Measurements from ENCODE around the gene LYZL1. TPM values are rescaled to one million over a fixed set of nuclear protein-coding genes. Genes with fewer than 3 reads are reported as not detected.
"Not testable (repeated sequence)": the region's sequence is repeated elsewhere in the genome, so short reads cannot be mapped to it uniquely, and the experiment has no call there.

The LYZL1 gene
- not detected for polyA plus RNA-seq (2013, experiment 1 of 2)
- not detected for polyA plus RNA-seq (2013, experiment 2 of 2)

DNA sequence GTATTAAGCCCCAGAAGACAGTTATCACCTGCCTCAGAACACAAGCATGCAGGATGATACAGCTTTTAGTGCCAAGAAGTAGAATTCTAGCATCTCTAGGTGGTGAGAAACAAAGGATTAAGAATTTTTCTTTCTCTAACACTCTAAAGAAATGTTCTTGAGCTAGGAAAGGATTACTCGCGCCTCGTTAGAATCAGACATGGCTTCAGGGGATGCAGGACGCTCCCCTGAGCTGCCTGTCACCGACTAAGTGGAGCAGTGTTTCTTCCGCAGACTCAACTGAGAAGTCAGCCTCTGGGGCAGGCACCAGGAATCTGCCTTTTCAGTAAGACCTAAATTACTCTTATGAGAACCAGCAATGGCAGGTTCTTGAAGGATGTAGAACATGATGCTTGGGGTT is at the start of gene LYZL1:
TSS of gene LYZL1 (plus strand) at position 165 of the 400 bp plus-strand sequence. CDS start 2,798 bp downstream, outside the sequence.
- H2AFZ ChIP-seq (ENCODE audit: low read length); H4K91ac ChIP-seq (ENCODE audit: low read depth, low read length, poor library complexity); H4K8ac ChIP-seq (ENCODE audit: low read depth, low read length); H3K4me1 ChIP-seq (ENCODE audit: control insufficient read depth in 2 of 2, insufficient read depth in 1 of 2, low read depth in 1 of 2, low read length in 2 of 2); H3K27me3 ChIP-seq (ENCODE audit: control insufficient read depth in 3 of 3, insufficient read depth in 3 of 3, low read depth in 1 of 3, low read length in 3 of 3); H3K4ac ChIP-seq (ENCODE audit: low read length); H2BK120ac ChIP-seq (ENCODE audit: low read depth, low read length); H3K23ac ChIP-seq (ENCODE audit: low read depth, low read length, poor library complexity); H3K18ac ChIP-seq (ENCODE audit: low read length); H2BK15ac ChIP-seq (ENCODE audit: low read length); H3K79me1 ChIP-seq (ENCODE audit: low read depth, low read length); H3K9me3 ChIP-seq (replicated peaks in 1 of 2; ENCODE audit: control insufficient read depth in 2 of 2, insufficient read depth in 1 of 2, low read depth in 1 of 2, low read length in 2 of 2); H2AK5ac ChIP-seq (ENCODE audit: low read depth, low read length); H3K9ac ChIP-seq (ENCODE audit: low read depth, low read length, poor library complexity); H3K36me3 ChIP-seq (replicated peaks in 1 of 2; ENCODE audit: control insufficient read depth in 2 of 2, insufficient read depth in 2 of 2, low read length in 2 of 2); H3K4me3 ChIP-seq (ENCODE audit: low read length in 2 of 2); H3K27ac ChIP-seq (replicated peaks; ENCODE audit: low read length); H3K14ac ChIP-seq (ENCODE audit: low read length); H3K4me2 ChIP-seq (ENCODE audit: insufficient read depth, low read length, poor library complexity, severe bottlenecking); H2BK5ac ChIP-seq (ENCODE audit: low read length); H2BK12ac ChIP-seq (ENCODE audit: low read length): not testable (repeated sequence)
- WGBS, 2 donors (ENCODE audit: extremely low coverage in 2 of 2, insufficient read length in 2 of 2, insufficient replicate concordance in 1 of 2), result no CpG with 5 or more reads among the region's 6 CpGs
- DNase-seq (ENCODE audit: low spot score), result peak; percentile 14

DNA sequence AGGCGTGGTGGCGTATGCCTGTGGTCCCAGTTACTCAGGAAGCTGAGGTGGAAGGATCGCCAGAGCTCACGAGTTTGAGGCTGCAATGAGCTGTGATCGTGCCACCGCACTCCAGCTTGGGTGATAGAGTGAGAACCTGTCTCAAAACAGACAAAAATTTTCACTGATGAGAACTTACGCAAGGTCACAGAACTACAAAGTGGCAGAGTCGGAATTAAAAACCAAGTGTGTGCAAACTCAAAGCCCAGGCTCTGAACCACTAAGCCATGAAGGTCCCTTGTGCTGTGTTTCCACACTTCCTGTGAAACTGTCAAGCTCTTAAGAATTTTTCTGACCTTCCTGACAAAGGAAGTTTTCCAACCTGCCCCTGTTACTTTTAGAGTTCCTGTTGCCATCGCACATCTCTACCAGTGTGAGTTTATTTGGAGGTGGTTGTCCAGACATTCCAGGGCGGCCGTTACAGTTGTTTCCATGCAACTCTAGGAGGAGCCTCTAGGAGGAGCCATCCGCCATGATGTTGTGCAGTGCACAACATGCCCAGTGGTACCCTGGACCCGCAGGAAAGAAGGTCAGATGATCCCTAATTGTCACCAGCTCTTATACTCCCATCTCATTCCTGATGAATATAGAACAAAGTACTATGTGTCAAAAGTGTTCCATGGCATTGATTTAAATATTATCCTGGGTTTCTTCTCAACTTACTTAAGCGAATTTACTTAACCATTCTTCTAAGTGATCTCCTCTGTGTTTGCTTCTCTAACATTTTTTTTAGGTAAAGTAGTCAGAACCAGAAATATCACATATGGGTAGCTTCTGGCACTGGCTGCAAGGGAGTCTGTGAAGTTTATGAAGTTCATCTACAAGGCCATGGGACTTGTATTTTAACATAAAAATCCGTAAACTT is 49.0 kb upstream of the LYZL1 start:
- Histone ChIP-seq H3K23ac (ENCODE audit: low read depth, low read length, poor library complexity) (no peak overlapping the region), H3K14ac (ENCODE audit: low read length) (no peak overlapping the region), H4K91ac (ENCODE audit: low read depth, low read length, poor library complexity) (no peak overlapping the region), H3K4ac (ENCODE audit: low read length) (no peak overlapping the region), H2AK5ac (ENCODE audit: low read depth, low read length) (no peak overlapping the region), H3K36me3 (replicated peaks in 1 of 2; ENCODE audit: control insufficient read depth in 2 of 2, insufficient read depth in 2 of 2, low read length in 2 of 2) (no peaks in the 10 kb centered on the region), H4K8ac (ENCODE audit: low read depth, low read length) (no peak overlapping the region), H3K79me1 (ENCODE audit: low read depth, low read length) (no peaks in the 10 kb centered on the region), H2BK120ac (ENCODE audit: low read depth, low read length) (no peak overlapping the region), H3K9ac (ENCODE audit: low read depth, low read length, poor library complexity) (no peak overlapping the region), H3K9me3 (replicated peaks in 1 of 2; ENCODE audit: control insufficient read depth in 2 of 2, insufficient read depth in 1 of 2, low read depth in 1 of 2, low read length in 2 of 2) (no peaks in the 10 kb centered on the region), H3K4me2 (ENCODE audit: insufficient read depth, low read length, poor library complexity, severe bottlenecking) (no peak overlapping the region), H2BK12ac (ENCODE audit: low read length) (no peak overlapping the region), H3K18ac (ENCODE audit: low read length) (peak overlapping the region; percentile 17), H3K27me3 (ENCODE audit: control insufficient read depth in 3 of 3, insufficient read depth in 3 of 3, low read depth in 1 of 3, low read length in 3 of 3) (no peaks in the 10 kb centered on the region), H3K4me3 (ENCODE audit: low read length in 2 of 2) (no peak overlapping the region), H2BK15ac (ENCODE audit: low read length) (no peak overlapping the region), H2BK5ac (ENCODE audit: low read length) (no peak overlapping the region), H2AFZ (ENCODE audit: low read length) (no peak overlapping the region), H3K27ac (replicated peaks; ENCODE audit: low read length) (no peak overlapping the region), H3K4me1 (ENCODE audit: control insufficient read depth in 2 of 2, insufficient read depth in 1 of 2, low read depth in 1 of 2, low read length in 2 of 2) (peaks cover 0 to 4% of the 10 kb centered on the region in 2 donors)
- WGBS, 2 donors (ENCODE audit: extremely low coverage in 2 of 2, insufficient read length in 2 of 2, insufficient replicate concordance in 1 of 2), result no CpG with 5 or more reads among the region's 15 CpGs
- no peak for DNase-seq (ENCODE audit: low spot score)

DNA sequence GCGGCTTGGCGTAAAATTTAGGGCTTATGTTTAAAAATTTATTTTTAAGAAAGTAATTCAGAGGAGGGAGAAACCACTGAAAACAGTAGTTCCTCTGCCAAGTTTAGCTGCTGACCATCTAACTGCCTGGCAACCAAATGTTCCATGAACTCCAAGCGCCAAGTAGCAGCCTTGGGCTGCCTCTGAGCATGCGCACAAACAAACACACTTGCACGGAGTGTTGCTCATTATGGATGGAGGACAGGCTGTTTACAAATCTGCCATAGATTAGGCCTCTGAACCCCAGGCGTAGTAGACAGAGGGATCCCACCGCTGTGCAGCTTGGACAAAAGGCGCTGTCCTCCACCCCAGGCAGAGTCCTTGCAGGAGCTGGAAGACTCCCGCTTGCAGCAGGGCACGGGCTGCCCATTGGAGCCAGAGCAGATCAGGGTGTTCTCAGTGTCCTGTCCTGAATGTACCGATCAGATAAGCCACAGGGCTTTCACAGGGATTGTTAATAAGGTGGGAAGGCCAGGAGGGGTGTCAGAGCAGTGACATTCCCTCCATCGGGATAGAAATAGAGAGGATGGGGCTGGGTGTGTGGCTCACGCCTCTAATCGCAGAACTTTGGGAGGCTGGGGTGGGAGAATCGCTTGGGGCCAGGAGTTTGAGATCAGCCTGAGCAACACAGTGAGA is 47.7 kb upstream of the LYZL1 start:
- H3K4me1 ChIP-seq (ENCODE audit: control insufficient read depth in 2 of 2, insufficient read depth in 1 of 2, low read depth in 1 of 2, low read length in 2 of 2), result peaks cover 0 to 4% of the 10 kb centered on the region in 2 donors
- H3K36me3 ChIP-seq (replicated peaks in 1 of 2; ENCODE audit: control insufficient read depth in 2 of 2, insufficient read depth in 2 of 2, low read length in 2 of 2), result no peaks in the 10 kb centered on the region
- no peak overlapping the region for H3K14ac ChIP-seq (ENCODE audit: low read length)

DNA sequence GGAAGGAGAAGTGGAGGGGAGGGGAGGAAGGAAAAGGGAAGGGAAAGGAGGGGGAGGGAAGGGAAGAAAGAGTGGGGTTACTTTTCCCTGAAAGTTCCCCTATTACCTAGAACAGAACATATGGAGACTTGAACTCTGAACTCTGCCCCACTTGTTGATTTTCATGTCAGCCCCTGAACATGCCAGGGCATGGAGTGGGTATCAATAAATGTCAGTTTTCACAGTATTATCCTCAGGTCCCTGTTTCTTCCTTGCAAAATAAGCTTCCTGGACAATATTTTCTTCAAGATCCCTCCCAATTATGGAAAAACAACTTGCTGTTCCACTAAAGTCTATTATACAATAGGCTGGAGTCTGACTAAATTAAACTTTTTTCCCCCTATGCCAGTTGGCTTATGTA is 46.9 kb upstream of the LYZL1 start:
- Histone ChIP-seq H3K4me2 (ENCODE audit: insufficient read depth, low read length, poor library complexity, severe bottlenecking) (no peak overlapping the region), H2AK5ac (ENCODE audit: low read depth, low read length) (no peak overlapping the region), H2BK120ac (ENCODE audit: low read depth, low read length) (no peak overlapping the region), H3K27ac (replicated peaks; ENCODE audit: low read length) (no peak overlapping the region), H3K4ac (ENCODE audit: low read length) (no peak overlapping the region), H3K23ac (ENCODE audit: low read depth, low read length, poor library complexity) (no peak overlapping the region), H3K4me1 (ENCODE audit: control insufficient read depth in 2 of 2, insufficient read depth in 1 of 2, low read depth in 1 of 2, low read length in 2 of 2) (peaks cover 0 to 4% of the 10 kb centered on the region in 2 donors), H3K14ac (ENCODE audit: low read length) (no peak overlapping the region), H2BK5ac (ENCODE audit: low read length) (no peak overlapping the region), H3K27me3 (ENCODE audit: control insufficient read depth in 3 of 3, insufficient read depth in 3 of 3, low read depth in 1 of 3, low read length in 3 of 3) (no peaks in the 10 kb centered on the region), H3K4me3 (ENCODE audit: low read length in 2 of 2) (no peak overlapping the region), H2AFZ (ENCODE audit: low read length) (no peak overlapping the region), H3K9me3 (replicated peaks in 1 of 2; ENCODE audit: control insufficient read depth in 2 of 2, insufficient read depth in 1 of 2, low read depth in 1 of 2, low read length in 2 of 2) (no peaks in the 10 kb centered on the region), H2BK12ac (ENCODE audit: low read length) (no peak overlapping the region), H3K18ac (ENCODE audit: low read length) (no peak overlapping the region), H4K8ac (ENCODE audit: low read depth, low read length) (no peak overlapping the region), H3K36me3 (replicated peaks in 1 of 2; ENCODE audit: control insufficient read depth in 2 of 2, insufficient read depth in 2 of 2, low read length in 2 of 2) (no peaks in the 10 kb centered on the region), H3K79me1 (ENCODE audit: low read depth, low read length) (no peaks in the 10 kb centered on the region), H2BK15ac (ENCODE audit: low read length) (no peak overlapping the region), H4K91ac (ENCODE audit: low read depth, low read length, poor library complexity) (no peak overlapping the region), H3K9ac (ENCODE audit: low read depth, low read length, poor library complexity) (no peak overlapping the region)
- DNase-seq (ENCODE audit: low spot score), result no peak

More for the DNA sequence above, 47.7 kb upstream of the LYZL1 start:
- Histone ChIP-seq H2BK12ac (ENCODE audit: low read length) (no peak overlapping the region), H3K27ac (replicated peaks; ENCODE audit: low read length) (no peak overlapping the region), H4K91ac (ENCODE audit: low read depth, low read length, poor library complexity) (no peak overlapping the region), H4K8ac (ENCODE audit: low read depth, low read length) (no peak overlapping the region), H2AFZ (ENCODE audit: low read length) (no peak overlapping the region), H3K18ac (ENCODE audit: low read length) (peak overlapping the region; percentile 74), H3K9ac (ENCODE audit: low read depth, low read length, poor library complexity) (no peak overlapping the region), H3K4me2 (ENCODE audit: insufficient read depth, low read length, poor library complexity, severe bottlenecking) (no peak overlapping the region), H3K4ac (ENCODE audit: low read length) (no peak overlapping the region), H3K4me3 (ENCODE audit: low read length in 2 of 2) (peak overlapping the region in 1 of 2 donors; percentile 49), H2BK5ac (ENCODE audit: low read length) (no peak overlapping the region), H2BK120ac (ENCODE audit: low read depth, low read length) (peak overlapping the region; percentile 16), H3K79me1 (ENCODE audit: low read depth, low read length) (no peaks in the 10 kb centered on the region), H3K23ac (ENCODE audit: low read depth, low read length, poor library complexity) (no peak overlapping the region), H3K27me3 (ENCODE audit: control insufficient read depth in 3 of 3, insufficient read depth in 3 of 3, low read depth in 1 of 3, low read length in 3 of 3) (no peaks in the 10 kb centered on the region), H2BK15ac (ENCODE audit: low read length) (no peak overlapping the region), H2AK5ac (ENCODE audit: low read depth, low read length) (no peak overlapping the region), H3K9me3 (replicated peaks in 1 of 2; ENCODE audit: control insufficient read depth in 2 of 2, insufficient read depth in 1 of 2, low read depth in 1 of 2, low read length in 2 of 2) (no peaks in the 10 kb centered on the region)
- DNase-seq (ENCODE audit: low spot score), result no peak
- WGBS, 2 donors (ENCODE audit: extremely low coverage in 2 of 2, insufficient read length in 2 of 2, insufficient replicate concordance in 1 of 2), result no CpG with 5 or more reads among the region's 15 CpGs
